Hair follicle dermal papilla cell (primary cell): Measurements from ENCODE around the gene ELN. TPM values are rescaled to one million over a fixed set of nuclear protein-coding genes. Genes with fewer than 3 reads are reported as not detected.

Experiments used
- total RNA-seq: library from RNA; depleted of rRNA; stranded (reverse); fragments of >200 nt; gene quantifications from 2 replicates; pipeline ENCODE4 v1.2.3, GENCODE V29; 2012

The ELN gene
- total RNA-seq, result 36.6 and 38.0 TPM in 2 replicates

DNA sequence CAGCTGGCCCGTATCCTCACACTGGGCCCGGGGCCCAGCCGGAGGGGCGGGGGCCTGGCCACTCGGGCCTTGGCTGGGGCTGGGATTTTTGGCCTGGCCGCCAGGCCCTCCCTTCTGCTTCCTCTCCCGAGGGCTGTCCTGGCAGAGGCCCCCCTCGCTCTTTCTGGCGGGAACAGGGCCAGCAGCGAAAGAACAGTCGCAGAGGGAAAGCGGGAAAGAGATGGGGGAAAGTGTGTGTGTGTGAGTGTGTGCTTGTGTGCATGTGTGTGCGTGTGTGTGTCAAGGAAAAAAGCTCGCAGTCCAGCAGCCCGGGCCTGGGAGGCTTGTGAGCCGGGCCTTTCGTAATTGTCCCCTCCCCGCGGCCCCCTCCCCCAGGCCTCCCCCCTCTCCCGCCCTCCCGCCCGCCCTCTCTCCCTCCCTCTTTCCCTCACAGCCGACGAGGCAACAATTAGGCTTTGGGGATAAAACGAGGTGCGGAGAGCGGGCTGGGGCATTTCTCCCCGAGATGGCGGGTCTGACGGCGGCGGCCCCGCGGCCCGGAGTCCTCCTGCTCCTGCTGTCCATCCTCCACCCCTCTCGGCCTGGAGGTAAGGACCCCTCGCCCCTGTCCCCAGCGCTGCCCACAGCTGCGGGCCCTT is at the start of gene ELN:
TSS of gene ELN (plus strand) at position 491 of the 638 bp plus-strand sequence. CDS start at position 506, 15 bp downstream.

GRCh38 chr7:74083117-74083876 is 55.3 kb downstream of the ELN start, which contains the start of gene LIMK1:
Gene LIMK1 (plus strand): TSS chr7:74083804. CDS start chr7:74083991, 187 bp downstream.

Other genes starting within 250 kb of the ELN start
- gene CLDN4, start 197.2 kb upstream of the ELN start, total RNA-seq, result 0.16 and 0.24 TPM in 2 replicates
- 9.0 and 9.4 TPM in 2 replicates for gene METTL27, start 185.7 kb upstream of the ELN start, total RNA-seq
- not detected in 2 replicates for gene TMEM270, start 167.0 kb upstream of the ELN start, total RNA-seq
- 47.1 and 51.2 TPM in 2 replicates for gene LIMK1, start 55.6 kb downstream of the ELN start, total RNA-seq
- gene EIF4H, start 146.2 kb downstream of the ELN start, total RNA-seq, result 292 and 310 TPM in 2 replicates
- gene LAT2, start 181.8 kb downstream of the ELN start, total RNA-seq, result 0.16 TPM in 1 of 2 replicates, not detected in the other
- 8.7 and 9.4 TPM in 2 replicates for gene RFC2, start 226.2 kb downstream of the ELN start, total RNA-seq